ENCODE data around the gene ST3GAL3. TPM values are rescaled to one million over a fixed set of nuclear protein-coding genes. Genes with fewer than 3 reads are reported as not detected.

Gene ST3GAL3
- 13.6 and 29.7 TPM in 2 replicates for total RNA-seq (ENCODE audit: low replicate concordance)

- Mint-ChIP-seq H3K36me3 (peaks cover 12% of the 10 kb centered on the region), H3K9me3 (no peaks in the 10 kb centered on the region), H3K27ac (peak within 1 kb of the TSS; percentile 64), H3K4me1 (peaks cover 26% of the 10 kb centered on the region), H3K4me3 (peak within 1 kb of the TSS; percentile 95), H3K27me3 (ENCODE audit: insufficient read depth, low read depth) (peaks cover 2% of the 10 kb centered on the region)
- peak within 1 kb of the TSS; percentile 96 for H3K4me2 ChIP-seq
- H3K9ac ChIP-seq, result peak within 1 kb of the TSS; percentile 64
- H4K20me1 ChIP-seq (ENCODE audit: low read depth), result peaks cover 37% of the 10 kb centered on the region
- TF ChIP-seq CTCF (IDR thresholded peaks at IDR 0.05), result no peak
- no peak for TF ChIP-seq EZH2 (IDR thresholded peaks at IDR 0.05)
- TF ChIP-seq EZH2phosphoT487 (IDR thresholded peaks at IDR 0.05), result no peak
- peak; percentile 97 for DNase-seq (ENCODE audit: low spot score)
- H3K4me3 ChIP-seq, result peak within 1 kb of the TSS; percentile 99
- no peaks in the 10 kb centered on the region for H3K27me3 ChIP-seq
- peaks cover 19% of the 10 kb centered on the region for H3K4me1 ChIP-seq
- peaks cover 42% of the 10 kb centered on the region for H3K79me2 ChIP-seq (ENCODE audit: low read depth)
- H3K27ac ChIP-seq, result peak within 1 kb of the TSS; percentile 90
- peaks cover 27% of the 10 kb centered on the region for H3F3A ChIP-seq (ENCODE audit: low read depth)
- H2AFZ ChIP-seq (replicated peaks), result peak within 1 kb of the TSS; percentile 84
- H3K36me3 ChIP-seq, result peaks cover 2% of the 10 kb centered on the region
- H3K9me3 ChIP-seq (ENCODE audit: low read depth), result no peaks in the 10 kb centered on the region
Measured at GRCh38 chr1:43707190-43708001, at the start of gene ST3GAL3. ST3GAL3 (plus strand) TSS chr1:43707536; CDS start chr1:43736263, 28,727 bp downstream.

GRCh38 chr1:43659212-43660166, 47.8 kb upstream of the ST3GAL3 start:
- no peak for DNase-seq (ENCODE audit: low spot score)
- Mint-ChIP-seq H3K4me1 (no peaks in the 10 kb centered on the region), H3K27ac (no peak overlapping the region), H3K9me3 (no peaks in the 10 kb centered on the region), H3K4me3 (no peak overlapping the region), H3K36me3 (peaks cover 40% of the 10 kb centered on the region), H3K27me3 (ENCODE audit: insufficient read depth, low read depth) (peaks cover 2% of the 10 kb centered on the region)
- H3K36me3 ChIP-seq, result peaks cover 11% of the 10 kb centered on the region
- H3K27me3 ChIP-seq, result no peaks in the 10 kb centered on the region
- no peak overlapping the region for H3K4me3 ChIP-seq
- H3K9ac ChIP-seq, result no peak overlapping the region
- no peaks in the 10 kb centered on the region for H3K4me1 ChIP-seq
- H3K4me2 ChIP-seq, result no peak overlapping the region
- no peak overlapping the region for H2AFZ ChIP-seq (replicated peaks)
- peaks cover 16% of the 10 kb centered on the region for H3K79me2 ChIP-seq (ENCODE audit: low read depth)
- TF ChIP-seq CTCF (IDR thresholded peaks at IDR 0.05) (no peak), EZH2phosphoT487 (IDR thresholded peaks at IDR 0.05) (no peak), EZH2 (IDR thresholded peaks at IDR 0.05) (no peak)
- H3K27ac ChIP-seq, result no peak overlapping the region
- H4K20me1 ChIP-seq (ENCODE audit: low read depth), result peaks cover 44% of the 10 kb centered on the region
- peaks cover 3% of the 10 kb centered on the region for H3F3A ChIP-seq (ENCODE audit: low read depth)
- no peaks in the 10 kb centered on the region for H3K9me3 ChIP-seq (ENCODE audit: low read depth)

GRCh38 chr1:43660355-43660754, 47.0 kb upstream of the ST3GAL3 start:
- peaks cover 11% of the 10 kb centered on the region for H3K36me3 ChIP-seq
- no peaks in the 10 kb centered on the region for H3K9me3 ChIP-seq (ENCODE audit: low read depth)
- Mint-ChIP-seq H3K27me3 (ENCODE audit: insufficient read depth, low read depth) (peaks cover 2% of the 10 kb centered on the region), H3K9me3 (no peaks in the 10 kb centered on the region), H3K27ac (no peak overlapping the region), H3K4me3 (no peak overlapping the region), H3K36me3 (peaks cover 38% of the 10 kb centered on the region), H3K4me1 (no peaks in the 10 kb centered on the region)
- H3K9ac ChIP-seq, result no peak overlapping the region
- no peak for TF ChIP-seq EZH2phosphoT487 (IDR thresholded peaks at IDR 0.05)
- no peak for TF ChIP-seq EZH2 (IDR thresholded peaks at IDR 0.05)
- TF ChIP-seq CTCF (IDR thresholded peaks at IDR 0.05), result no peak
- H4K20me1 ChIP-seq (ENCODE audit: low read depth), result peaks cover 36% of the 10 kb centered on the region
- H3K4me3 ChIP-seq, result no peak overlapping the region
- peaks cover 3% of the 10 kb centered on the region for H3F3A ChIP-seq (ENCODE audit: low read depth)
- no peak overlapping the region for H2AFZ ChIP-seq (replicated peaks)
- H3K4me1 ChIP-seq, result no peaks in the 10 kb centered on the region
- H3K79me2 ChIP-seq (ENCODE audit: low read depth), result peaks cover 7% of the 10 kb centered on the region
- no peak overlapping the region for H3K4me2 ChIP-seq
- H3K27me3 ChIP-seq, result no peaks in the 10 kb centered on the region
- H3K27ac ChIP-seq, result no peak overlapping the region
- no peak for DNase-seq (ENCODE audit: low spot score)
